Left forelimb (tissue), 1 donor: ENCODE measurements around the gene CEP89.
"Not testable (repeated sequence)": the region's sequence is repeated elsewhere in the genome, so short reads cannot be mapped to it uniquely, and the experiment has no call there.

Experiments used
- DNase-seq: peaks from one replicate; pipeline ENCODE4 v3.0.0-alpha.2; 2018; ENCODE audit warnings: low spot score

CEP89 gene

GRCh38 chr19:32895384-32895783 is 76.4 kb downstream of the CEP89 start:
- no peak for DNase-seq

GRCh38 chr19:32891609-32892008 is 80.1 kb downstream of the CEP89 start:
- DNase-seq = no peak

- DNase-seq = no peak
Observed at GRCh38 chr19:32890841-32891240, 80.9 kb downstream of the CEP89 start.

- no peak for DNase-seq
Observed at GRCh38 chr19:32890326-32890725, 81.4 kb downstream of the CEP89 start.

- no peak for DNase-seq
Observed at GRCh38 chr19:32889137-32889934, 82.4 kb downstream of the CEP89 start.

GRCh38 chr19:32887572-32888215 is 84.1 kb downstream of the CEP89 start:
- no peak for DNase-seq

- no peak for DNase-seq
Observed at GRCh38 chr19:32886241-32886640, 85.5 kb downstream of the CEP89 start.

- not testable (repeated sequence) for DNase-seq
Observed at GRCh38 chr19:32885255-32885654, 86.5 kb downstream of the CEP89 start.

GRCh38 chr19:32881766-32882165 is 90.0 kb downstream of the CEP89 start:
- peak; percentile 44 for DNase-seq

GRCh38 chr19:32880622-32881021 is 91.1 kb downstream of the CEP89 start:
- no peak for DNase-seq

- DNase-seq = peak; percentile 23
Observed at GRCh38 chr19:32879741-32880140, 92.0 kb downstream of the CEP89 start.

- no peak for DNase-seq
Observed at GRCh38 chr19:32878988-32879387, 92.8 kb downstream of the CEP89 start.

- DNase-seq = no peak
Observed at GRCh38 chr19:32877977-32878745, 93.6 kb downstream of the CEP89 start.

- no peak for DNase-seq
Observed at GRCh38 chr19:32877323-32877912, 94.3 kb downstream of the CEP89 start.

GRCh38 chr19:32876919-32877285 is 94.9 kb downstream of the CEP89 start:
- no peak for DNase-seq

- DNase-seq = no peak
Observed at GRCh38 chr19:32876236-32876918, 95.4 kb downstream of the CEP89 start.

- DNase-seq = no peak
Observed at GRCh38 chr19:32875428-32875827, 96.3 kb downstream of the CEP89 start.

- DNase-seq = no peak
Observed at GRCh38 chr19:32874605-32875004, 97.2 kb downstream of the CEP89 start.

GRCh38 chr19:32873247-32873959 is 98.4 kb downstream of the CEP89 start:
- no peak for DNase-seq

- DNase-seq = no peak
Observed at GRCh38 chr19:32872391-32872790, 99.4 kb downstream of the CEP89 start.

- DNase-seq = no peak
Observed at GRCh38 chr19:32870981-32871451, 100.7 kb downstream of the CEP89 start.
